Measurements from ENCODE around the gene NUMB.

GRCh38 chr14:73227812-73228781, 230.2 kb downstream of the NUMB start:
- no peak for TF ChIP-seq POLR2AphosphoS5 (IDR thresholded peaks at IDR 0.05; ENCODE audit: low read depth, low read length)
- TF ChIP-seq TAF1 (IDR thresholded peaks at IDR 0.05; ENCODE audit: borderline replicate concordance, low read depth, low read length), result no peak
